GM23338 (cell line): ENCODE results near the gene ACTMAP. TPM values are rescaled to one million over a fixed set of nuclear protein-coding genes. Genes with fewer than 3 reads are reported as not detected.

Experiments
- CREB1 ChIP-seq: fragments of 250-450 bp; sonication (Bioruptor Pico); IDR thresholded peaks from 2 replicates; pipeline ENCODE4 v1.5.0; 2020; ENCODE audit warnings: low read depth, mild to moderate bottlenecking, moderate library complexity
- CTCF ChIP-seq, 2 experiments: fragments of 200-600 bp in 1 of 2; sonication (generic) in 1 of 2; conservative IDR thresholded peaks; 2 replicates each; pipeline versions ENCODE4 v1.5.1 to v1.6.1; 2016 to 2017; ENCODE audit warnings: antibody characterized with exemption in 2 of 2, low read depth in 2 of 2, mild to moderate bottlenecking in 2 of 2, moderate library complexity in 1 of 2
- EZH2 ChIP-seq: fragments of 200-600 bp; sonication (generic); IDR thresholded peaks from one replicate; pipeline ENCODE4 v1.8.0; 2017; ENCODE audit warnings: antibody characterized with exemption, mild to moderate bottlenecking, low read depth; ENCODE audit not compliant: unreplicated experiment
- EZH2phosphoT487 ChIP-seq: fragments of 200-600 bp; sonication (generic); IDR thresholded peaks from one replicate; pipeline ENCODE4 v1.8.1; 2018; ENCODE audit warnings: antibody characterized with exemption; ENCODE audit not compliant: unreplicated experiment
- JUNB ChIP-seq: IDR thresholded peaks from one replicate; pipeline ENCODE4 v1.6.1; 2016; ENCODE audit warnings: antibody characterized with exemption; ENCODE audit not compliant: unreplicated experiment
- NANOG ChIP-seq: IDR thresholded peaks from 2 replicates; pipeline ENCODE4 v1.6.1; 2016; ENCODE audit warnings: antibody characterized with exemption, borderline replicate concordance
- POLR2AphosphoS5 ChIP-seq: IDR thresholded peaks from 2 replicates; pipeline ENCODE4 v1.6.1; 2016; ENCODE audit warnings: antibody characterized with exemption, low read depth
- ZNF462 ChIP-seq: fragments of 250-450 bp; sonication (Bioruptor Pico); IDR thresholded peaks from 2 replicates; pipeline ENCODE4 v1.5.0; 2020; ENCODE audit warnings: mild to moderate bottlenecking, moderate library complexity
- polyA plus RNA-seq: library from polyadenylated mRNA; unstranded; fragments of >200 nt; fragmentation: Nextera tagmentation; extraction: Ambion mirVana; gene quantifications from 2 replicates; pipeline ENCODE4 v1.2.1, GENCODE V29; 2016
- total RNA-seq: library from RNA; depleted of rRNA; stranded (reverse); fragments of >200 nt; shearing (Covaris generic); gene quantifications from 2 replicates; pipeline ENCODE4 v1.2.3, GENCODE V29; 2014

Gene ACTMAP
- total and polyA plus RNA-seq, 2 experiments from 2014 or later: 14.9 to 16.7 TPM

GRCh38 chr19:40693896-40694295 is 56.4 kb downstream of the ACTMAP start (continued):
- TF ChIP-seq ZNF462 (CRISPR knock-in tag) (no peak), EZH2phosphoT487 (no peak), EZH2 (no peak), CTCF (conservative IDR thresholded peaks at IDR 0.05; ENCODE audit: low read depth in 2 of 2) (no peak), NANOG (no peak), CREB1 (CRISPR knock-in tag) (no peak), POLR2AphosphoS5 (no peak), JUNB (no peak)
